Left colon (tissue), 2 donors: ENCODE measurements around the gene SMCO1. TPM values are rescaled to one million over a fixed set of nuclear protein-coding genes. Genes with fewer than 3 reads are reported as not detected.
A peak's percentile ranks its signal among the peaks of the same experiment; 100 is the strongest.
"Not testable (repeated sequence)": the region's sequence is repeated elsewhere in the genome, so short reads cannot be mapped to it uniquely, and the experiment has no call there.

Experiments
- ATAC-seq: fragments of 200-7000 bp; cut with Tn5 transposase; one replicate; pipeline ENCODE4 v1.9.1; 2020; ENCODE audit warnings: mild to moderate bottlenecking, moderate library complexity
- DNase-seq, 2 donors: peaks; one replicate each; pipeline ENCODE4 v3.0.0-alpha.2; 2020
- intact Hi-C, 2 donors: fragments of 100-400 bp; cut with DNase I in 1 of 2; cut with micrococcal nuclease in 1 of 2; formaldehyde crosslinking; loops; one replicate each; pipeline versions ENCODE4 v1.11.2 to v1.14.0; 2022; cut with DNase I, micrococcal nuclease
- long read RNA-seq: library from polyadenylated mRNA; unstranded; transcript quantifications from one replicate; pipeline ENCODE4 v2.0.0, GENCODE V29; 2021
- total RNA-seq, 2 donors: library from RNA; stranded (reverse); fragmentation: NEBNext Ultra II Directional; extraction: Animal tissue kit (Norgen Biotek cat#: 25700); gene quantifications; one replicate each; pipeline ENCODE4 v1.2.1, GENCODE V29; 2021
- donor health status: DM: no; HTN: no; CAD: no.
- donor health status: DM: yes; HTN: yes; CAD: no.

SMCO1 gene, protein sequence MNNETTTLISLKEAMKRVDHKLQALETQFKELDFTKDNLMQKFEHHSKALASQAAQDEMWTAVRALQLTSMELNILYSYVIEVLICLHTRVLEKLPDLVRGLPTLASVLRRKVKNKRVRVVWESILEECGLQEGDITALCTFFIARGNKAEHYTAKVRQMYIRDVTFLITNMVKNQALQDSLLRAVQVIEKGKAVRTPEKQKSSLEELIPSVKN
- not detected for total RNA-seq
- long read RNA-seq = 0 reads

GRCh38 chr3:196514913-196515621, at the start of gene SMCO1:
TSS of gene SMCO1 (minus strand) at chr3:196515346. CDS start at chr3:196515209, 137 bp downstream.
- DNase-seq (no peak), ATAC-seq (no peak)
- intact Hi-C loops = no loop called here

GRCh38 chr3:196563721-196564225, 48.6 kb upstream of the SMCO1 start:
- DNase-seq (no peak), ATAC-seq (no peak)
- intact Hi-C loops = no loop called here

DNA sequence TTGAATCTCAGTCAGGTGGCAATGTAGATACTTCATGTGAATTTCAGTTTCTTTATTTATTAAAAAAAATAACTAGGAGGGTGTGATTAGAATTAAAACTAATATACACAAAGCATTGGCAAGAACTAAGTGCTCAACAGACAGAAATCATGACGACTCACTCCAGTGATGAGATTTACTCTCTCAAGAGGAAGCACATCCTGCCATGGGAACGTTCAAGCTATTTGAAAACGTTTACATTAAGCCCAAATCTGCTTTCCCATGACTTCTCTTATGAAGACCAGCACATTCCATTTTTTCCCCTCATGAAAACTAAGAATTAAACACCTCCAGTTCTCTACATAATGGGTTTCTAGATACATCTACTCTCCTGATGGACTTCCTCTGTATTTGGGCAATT, 44.7 kb upstream of the SMCO1 start:
- intact Hi-C loops = no loop called here
- DNase-seq (no peak), ATAC-seq (no peak)

- no peak for DNase-seq
- intact Hi-C loops = no loop called here
- ATAC-seq = no peak
Observed at GRCh38 chr3:196558476-196558875, 43.3 kb upstream of the SMCO1 start.

GRCh38 chr3:196557236-196557635, 42.1 kb upstream of the SMCO1 start:
- ATAC-seq (no peak), DNase-seq (no peak)
- intact Hi-C loops = no loop called here

DNA sequence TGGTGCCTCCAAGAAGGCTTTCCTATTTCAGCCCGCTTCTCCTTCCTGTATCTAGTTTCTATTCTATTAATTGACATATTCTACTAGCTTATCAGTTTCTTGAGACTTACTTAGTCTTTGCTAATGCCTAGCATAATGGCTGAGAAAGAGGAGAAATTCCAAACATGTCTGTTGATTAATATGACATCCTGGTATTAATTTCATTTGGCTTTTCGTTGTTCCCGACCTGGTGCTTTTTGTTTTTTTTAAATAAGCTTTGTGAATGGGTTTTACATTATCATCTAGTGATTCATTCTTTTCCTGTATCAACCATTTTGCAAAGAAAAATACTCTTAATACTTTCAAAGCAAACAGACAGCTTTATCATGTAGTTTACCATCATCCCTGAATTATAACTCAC, 40.1 kb upstream of the SMCO1 start:
- no peak for DNase-seq
- intact Hi-C loops = no loop called here
- ATAC-seq = no peak

GRCh38 chr3:196554205-196554604, 39.1 kb upstream of the SMCO1 start:
- DNase-seq (no peak), ATAC-seq (no peak)
- intact Hi-C loops = no loop called here

GRCh38 chr3:196553551-196553950, 38.4 kb upstream of the SMCO1 start:
- ATAC-seq = no peak
- no peak for DNase-seq
- intact Hi-C loops = no loop called here

DNA sequence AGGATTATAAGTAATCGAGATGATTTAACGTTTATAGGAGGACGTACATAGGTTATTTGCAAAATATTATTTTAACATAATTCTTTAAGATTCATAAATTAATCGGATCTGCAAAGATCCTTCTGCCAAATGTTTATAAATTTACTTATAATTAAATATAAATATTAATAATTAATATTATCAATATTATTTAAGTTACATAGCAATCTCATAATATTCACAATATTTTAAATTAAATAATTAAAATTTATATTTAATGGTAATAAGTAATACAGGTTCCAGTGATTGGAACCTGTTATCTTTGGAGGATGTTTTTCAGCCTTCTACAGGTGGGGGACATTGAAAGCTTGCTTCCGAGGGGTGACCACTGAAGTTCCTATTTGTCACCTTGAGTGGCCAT, 37.1 kb upstream of the SMCO1 start:
- ATAC-seq (no peak), DNase-seq (no peak)
- intact Hi-C loops = no loop called here

DNA sequence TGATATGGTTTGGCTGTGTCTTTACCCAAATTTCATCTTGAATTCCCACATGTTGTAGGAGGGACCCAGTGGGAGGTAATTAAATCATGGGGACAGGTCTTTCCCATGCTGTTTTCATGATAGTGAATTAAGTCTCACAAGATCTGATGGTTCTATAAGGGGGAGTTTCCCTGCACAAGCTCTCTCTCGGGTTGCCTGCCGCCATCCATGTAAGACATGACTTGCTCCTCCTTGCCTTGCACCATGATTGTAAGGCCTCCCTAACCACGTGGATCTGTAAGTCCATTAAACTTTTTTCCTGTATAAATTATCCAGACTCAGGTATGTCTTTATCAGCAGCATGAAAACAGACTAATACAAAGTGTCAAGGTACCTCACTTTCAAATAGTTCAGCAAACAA, 35.0 kb upstream of the SMCO1 start:
- intact Hi-C loops, ATAC-seq, DNase-seq: not testable (repeated sequence)

- DNase-seq, intact Hi-C loops, ATAC-seq: not testable (repeated sequence)
Observed at GRCh38 chr3:196549312-196549711, 34.2 kb upstream of the SMCO1 start.

GRCh38 chr3:196547067-196547466, 31.9 kb upstream of the SMCO1 start:
- no peak for ATAC-seq
- intact Hi-C loops = no loop called here
- DNase-seq = no peak

DNA sequence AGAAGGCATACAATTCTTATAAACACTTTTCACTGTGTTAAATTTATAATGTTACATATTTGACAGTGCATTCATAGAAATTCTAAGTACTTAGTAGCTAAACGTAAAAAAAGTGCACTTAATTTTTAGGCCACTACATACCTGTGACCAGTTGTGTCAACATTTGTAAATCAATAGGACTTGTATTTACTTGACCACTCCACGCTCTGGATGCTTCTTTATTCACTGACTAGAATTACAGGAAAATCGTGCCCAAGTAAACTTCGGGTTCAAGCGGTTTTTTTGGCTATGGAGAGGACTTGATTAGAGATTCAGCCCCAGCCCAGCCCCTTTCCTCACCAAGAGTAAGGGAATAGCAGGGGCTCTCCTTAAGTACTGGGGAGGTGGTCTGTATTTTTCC, 31.4 kb upstream of the SMCO1 start:
- DNase-seq (no peak), ATAC-seq (no peak)
- intact Hi-C loops = no loop called here

DNA sequence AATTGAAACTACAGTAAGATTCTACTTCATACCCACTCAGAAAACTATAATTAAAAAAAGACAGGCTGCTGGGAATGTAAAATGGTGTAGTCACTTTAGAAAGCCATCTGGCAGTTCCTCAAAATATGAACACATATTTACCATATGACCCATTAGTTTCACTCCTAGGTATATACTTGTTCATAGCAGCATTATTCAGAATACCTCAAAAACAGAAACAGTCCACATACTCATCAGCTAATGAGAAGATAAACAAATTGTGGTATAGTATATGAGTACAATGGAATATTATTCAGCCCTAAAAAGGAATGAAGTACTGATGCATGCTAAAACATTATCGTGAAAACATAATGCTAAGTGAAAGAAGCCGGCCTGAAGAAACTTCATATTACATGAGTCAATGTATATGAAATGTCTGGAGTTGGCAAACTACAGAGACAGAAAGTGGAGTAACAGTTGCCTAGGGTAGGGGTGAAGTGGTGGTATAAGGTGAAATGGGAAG, 29.4 kb upstream of the SMCO1 start:
- no peak for ATAC-seq
- intact Hi-C loops = no loop called here
- no peak for DNase-seq

DNA sequence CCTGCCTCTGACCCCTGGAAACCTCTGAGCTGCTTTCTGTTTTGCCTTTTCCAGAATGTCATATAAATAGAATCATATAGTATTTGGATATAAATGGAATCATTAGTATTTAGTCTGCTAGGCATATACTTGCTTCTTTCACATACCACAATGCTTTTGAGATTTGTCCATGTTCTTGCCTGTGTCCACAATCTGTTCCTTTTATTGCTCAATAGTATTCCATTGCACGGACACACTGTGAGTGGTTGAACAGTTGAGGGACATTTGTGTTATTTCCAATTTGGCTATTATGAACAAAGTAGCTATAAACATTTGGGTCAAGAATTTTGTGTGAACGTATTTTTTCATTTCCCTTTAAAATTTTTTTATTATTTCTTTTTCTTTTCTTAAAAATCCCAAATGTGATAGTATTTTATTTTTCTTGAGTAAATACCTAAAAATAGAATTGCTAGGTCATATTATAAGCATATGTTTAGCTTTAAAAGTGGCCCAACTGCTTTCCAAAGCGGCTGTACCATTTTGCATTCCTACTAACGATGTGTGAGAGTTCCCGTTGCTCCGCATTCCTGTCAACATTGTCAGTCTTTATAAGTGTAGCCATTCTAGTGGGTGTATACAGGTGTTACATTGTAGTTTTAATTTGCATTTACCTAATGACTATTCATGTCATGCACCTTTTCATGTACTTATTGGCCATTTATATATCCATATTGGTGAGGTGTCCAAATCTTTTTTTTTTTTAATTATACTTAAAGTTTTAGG, 26.7 kb upstream of the SMCO1 start:
- ATAC-seq (no peak), DNase-seq (no peak)
- intact Hi-C loops = no loop called here

DNA sequence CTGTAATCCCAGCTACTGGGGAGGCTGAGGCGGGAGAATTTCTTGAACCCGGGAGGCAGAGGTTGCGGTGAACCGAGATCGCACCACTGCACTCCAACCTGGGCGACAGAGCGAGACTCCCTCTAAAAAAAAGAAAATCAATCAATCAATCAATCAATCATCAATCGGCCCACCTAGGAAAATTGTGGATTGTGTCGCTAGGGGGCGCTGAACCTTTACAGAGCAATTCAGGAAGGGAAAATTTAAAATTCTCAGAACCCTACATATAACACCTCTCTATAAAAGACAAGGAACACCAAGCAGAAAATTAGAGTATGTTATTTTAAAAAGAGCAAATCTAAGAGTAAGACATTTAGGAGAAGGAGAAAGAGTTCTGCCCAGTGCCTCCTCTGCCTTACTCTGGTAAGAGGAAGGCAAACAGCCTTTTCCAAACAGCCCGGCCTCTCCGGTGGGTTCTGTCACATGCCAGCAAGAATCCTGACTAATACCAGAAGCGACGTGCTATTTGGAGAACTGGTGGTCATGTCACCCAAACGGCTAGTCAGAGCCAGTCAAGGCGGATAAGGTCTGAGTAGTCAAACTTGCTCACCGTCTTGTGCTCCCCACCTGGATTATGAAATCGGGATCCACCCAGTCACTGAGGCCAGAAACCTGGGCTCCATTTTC, 22.3 kb upstream of the SMCO1 start:
- intact Hi-C loops = no loop called here
- peak in 1 of 2 donors; percentile 61 for DNase-seq
- no peak for ATAC-seq

- ATAC-seq = no peak
- intact Hi-C loops = no loop called here
- DNase-seq = no peak
Observed at GRCh38 chr3:196533260-196533681, 18.1 kb upstream of the SMCO1 start.

DNA sequence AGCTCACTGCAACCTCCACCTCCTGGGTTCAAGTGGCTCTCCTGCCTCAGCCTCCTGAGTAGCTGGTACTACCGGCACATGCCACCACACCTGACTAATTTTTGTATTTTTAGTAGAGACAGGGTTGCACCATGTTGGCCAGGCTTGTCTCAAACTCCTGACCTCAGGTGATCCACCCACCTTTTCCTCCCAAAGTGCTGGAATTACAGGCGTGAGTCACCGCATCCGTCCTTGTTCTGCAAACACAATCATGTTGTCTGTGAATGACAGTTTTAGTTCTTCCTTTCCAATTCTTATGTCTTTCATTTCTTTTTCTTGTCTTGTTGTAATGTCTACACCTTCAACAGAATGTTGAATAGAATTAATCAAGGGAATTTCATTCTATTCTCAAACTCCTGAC, 16.3 kb upstream of the SMCO1 start:
- no peak for ATAC-seq
- intact Hi-C loops = no loop called here
- DNase-seq = no peak

- peak; percentile 65 to 78 for DNase-seq
- intact Hi-C loops = no loop called here
- peak; percentile 97 for ATAC-seq
Observed at GRCh38 chr3:196528639-196529233, 13.6 kb upstream of the SMCO1 start.
